Endothelial cell of umbilical vein (primary cell): Measurements from ENCODE around the gene PPY.

Experiments
- CTCF ChIP-seq, 2 donors: IDR thresholded peaks; 1 replicate in 1 of 2; 2 replicates in 1 of 2; pipeline ENCODE4 v1.5.1; 2011; ENCODE audit warnings: low read length in 2 of 2, mild to moderate bottlenecking in 2 of 2, moderate library complexity in 2 of 2, control low read depth in 1 of 2, inconsistent platforms in 1 of 2, low read depth in 1 of 2; ENCODE audit not compliant: insufficient read depth in 1 of 2; ENCODE audit errors: extremely low read depth in 1 of 2
- EZH2 ChIP-seq: IDR thresholded peaks from 2 replicates; pipeline ENCODE4 v1.6.1; 2012; ENCODE audit warnings: borderline replicate concordance, low read depth, mild to moderate bottlenecking, moderate library complexity, low read length, inconsistent platforms; ENCODE audit not compliant: severe bottlenecking
- GATA2 ChIP-seq: IDR thresholded peaks from 2 replicates; pipeline ENCODE4 v1.7.0; 2011; ENCODE audit warnings: low read depth, mild to moderate bottlenecking, moderate library complexity, mixed read lengths, low read length; ENCODE audit not compliant: insufficient read length, insufficient read depth
- MYC ChIP-seq: IDR thresholded peaks from one replicate; pipeline ENCODE4 v1.6.1; 2011; ENCODE audit warnings: mild to moderate bottlenecking, low read depth, low read length
- POLR2A ChIP-seq: IDR thresholded peaks from 2 replicates; pipeline ENCODE4 v1.6.1; 2012; ENCODE audit warnings: low read depth, mild to moderate bottlenecking, control low read depth, low read length
- POLR2AphosphoS5 ChIP-seq: IDR thresholded peaks from 2 replicates; pipeline ENCODE4 v1.6.1; 2012; ENCODE audit warnings: low read depth, mild to moderate bottlenecking, control low read depth, low read length, moderate library complexity; ENCODE audit not compliant: insufficient read depth

DNA sequence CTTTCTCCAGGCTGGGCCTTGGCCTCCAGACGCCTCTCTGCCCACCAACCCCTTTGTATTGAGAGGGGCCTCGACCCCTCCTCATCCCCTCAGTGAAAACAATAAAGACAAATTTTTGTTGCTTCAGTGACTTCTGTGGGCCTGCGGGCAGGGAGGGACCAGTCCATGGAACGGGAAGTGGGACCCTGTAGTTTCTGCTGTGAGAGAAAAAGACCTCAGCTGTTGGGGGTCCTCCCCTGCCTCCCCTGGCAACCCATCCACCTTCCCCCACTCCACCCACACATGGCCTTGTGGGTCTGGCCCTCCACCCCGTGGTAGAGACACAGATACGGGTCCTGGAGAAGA lies 3.5 kb downstream of the PPY start:
- no peak for TF ChIP-seq MYC
- no peak for TF ChIP-seq CTCF (IDR thresholded peaks at IDR 0.05; ENCODE audit: extremely low read depth in 1 of 2, insufficient read depth in 1 of 2, low read depth in 1 of 2, low read length in 2 of 2)
- TF ChIP-seq POLR2AphosphoS5, result no peak
- no peak for TF ChIP-seq EZH2
- TF ChIP-seq POLR2A, result no peak
- TF ChIP-seq GATA2, result no peak
